OCI-LY3 (cell line): ENCODE measurements around the gene WDR93.

Source experiments
- H2AFZ ChIP-seq: fragments of 200-600, 300-600 bp; shearing (Covaris generic); 2 replicates; pipeline ENCODE4 v1.6.0; 2014; ENCODE audit warnings: antibody characterized with exemption, low read depth, low read length
- H3K27ac ChIP-seq: fragments of 200-600, 300-600 bp; sonication (generic); 2 replicates; pipeline ENCODE4 v1.5.1; 2014; ENCODE audit warnings: mild to moderate bottlenecking, low read length, moderate library complexity, mixed read lengths
- H3K27me3 ChIP-seq: fragments of 200-600, 300-600 bp; sonication (generic); 2 replicates; pipeline ENCODE4 v1.6.1; 2014; ENCODE audit warnings: low read depth, low read length, mixed read lengths
- H3K36me3 ChIP-seq: fragments of 200-600, 300-600 bp; sonication (generic); replicated peaks from 2 replicates; pipeline ENCODE3; 2014; ENCODE audit warnings: low read depth, low read length, mixed read lengths
- H3K4me1 ChIP-seq: fragments of 300-600, 200-600 bp; sonication (generic); 2 replicates; pipeline ENCODE4 v1.6.1; 2014; ENCODE audit warnings: low read length, mixed read lengths
- H3K4me2 ChIP-seq: fragments of 200-600, 300-600 bp; sonication (generic); 2 replicates; pipeline ENCODE4 v1.6.1; 2014; ENCODE audit warnings: low read length, mixed read lengths
- H3K4me3 ChIP-seq: fragments of 300-600, 200-600 bp; sonication (generic); 2 replicates; pipeline ENCODE4 v1.5.1; 2014; ENCODE audit warnings: antibody characterized with exemption, mild to moderate bottlenecking, low read length, moderate library complexity
- H3K79me2 ChIP-seq: fragments of 300-600, 200-600 bp; shearing (Covaris generic); 2 replicates; pipeline ENCODE4 v1.6.1; 2014; ENCODE audit warnings: mild to moderate bottlenecking, low read length, mixed read lengths
- H3K9ac ChIP-seq: fragments of 300-600, 200-600 bp; shearing (Covaris generic); 2 replicates; pipeline ENCODE4 v1.6.0; 2014; ENCODE audit warnings: mild to moderate bottlenecking, low read length, moderate library complexity
- H3K9me3 ChIP-seq: fragments of 200-600, 300-600 bp; shearing (Covaris generic); 2 replicates; pipeline ENCODE4 v1.6.1; 2014; ENCODE audit warnings: low read length, mixed read lengths; ENCODE audit not compliant: insufficient read depth
- H4K20me1 ChIP-seq: fragments of 200-600, 300-600 bp; sonication (generic); 2 replicates; pipeline ENCODE4 v1.6.1; 2016; ENCODE audit warnings: low read length, mixed read lengths; ENCODE audit not compliant: insufficient read depth
- EZH2phosphoT487 ChIP-seq: fragments of 200-600 bp; shearing (Covaris generic); IDR thresholded peaks from 2 replicates; pipeline ENCODE4 v1.6.1; 2018; ENCODE audit warnings: antibody characterized with exemption, mixed run types, low read depth
- TF ChIP-seq, protein P1 (sequence below): fragments of 200-600, 300-600 bp; sonication (generic); IDR thresholded peaks from 2 replicates; pipeline ENCODE4 v1.5.1; 2014; ENCODE audit warnings: antibody characterized with exemption, low read length, low read depth

The WDR93 gene

DNA sequence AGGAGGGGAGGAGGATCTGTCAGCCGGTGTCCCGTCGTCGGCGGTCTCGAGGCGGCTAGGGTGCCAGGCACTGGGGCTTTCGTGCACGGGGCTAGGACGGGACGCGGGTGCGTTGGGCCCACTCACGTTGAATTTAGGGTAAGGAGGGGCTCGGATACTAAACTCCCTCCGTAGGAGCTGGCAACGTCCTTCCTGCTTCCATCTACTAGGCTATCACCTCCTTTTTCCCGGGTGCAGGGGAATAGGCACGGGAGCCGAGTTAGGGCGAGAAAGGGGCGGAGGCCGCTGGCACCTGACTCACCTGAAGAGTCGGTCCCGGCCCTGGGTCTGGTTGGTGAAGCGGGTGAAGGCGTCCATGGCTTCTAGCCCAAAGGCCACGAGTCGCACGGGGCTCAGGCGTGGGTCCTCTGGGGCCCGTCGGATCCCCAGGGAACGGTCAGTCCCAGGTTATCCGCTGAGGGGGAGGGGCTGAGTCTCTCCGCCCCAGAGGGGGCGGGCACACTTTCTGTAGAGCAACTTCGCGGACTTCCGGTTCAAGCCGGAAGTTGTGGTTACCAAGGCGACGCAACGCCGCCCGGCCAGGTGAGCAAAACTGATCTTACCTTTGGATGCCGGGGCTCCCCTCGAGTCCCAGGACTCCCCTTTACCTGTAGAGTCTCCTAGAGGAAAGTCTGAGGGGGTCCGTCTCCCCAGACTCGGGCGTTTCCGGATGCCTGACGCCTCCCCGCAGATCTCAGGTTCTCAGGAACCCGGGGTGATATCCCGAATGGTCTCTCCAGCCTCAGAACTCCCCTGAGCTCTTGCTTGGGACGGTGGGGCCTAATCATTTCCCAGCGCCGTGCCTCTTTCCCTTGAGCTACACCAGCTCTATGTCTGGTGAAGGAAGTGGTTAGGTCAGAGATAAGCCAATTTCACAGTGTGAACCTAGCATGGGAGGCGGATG is at the start of gene WDR93, which contains the start of gene PEX11A:
Gene WDR93, plus strand, starts transcription at position 536 of the 943 bp plus-strand sequence. CDS start 10,936 bp downstream, outside the sequence.
Gene PEX11A, minus strand, starts transcription at position 479 of the 943 bp plus-strand sequence. Its CDS starts 122 bp downstream, at position 357.
- Histone ChIP-seq H3K4me3 (peak within 1 kb of the TSS; percentile 91), H3K27ac (no peak within 1 kb of the TSS), H3K79me2 (no peaks in the 10 kb centered on the region), H3K27me3 (peaks cover 8% of the 10 kb centered on the region; the same call in 1 of the 2 replicates), H4K20me1 (no peaks in the 10 kb centered on the region), H3K4me1 (peaks cover 16% of the 10 kb centered on the region; the same call in 1 of the 2 replicates), H3K36me3 (no peaks in the 10 kb centered on the region), H3K9ac (peak within 1 kb of the TSS; percentile 59), H3K9me3 (no peaks in the 10 kb centered on the region), H2AFZ (peak within 1 kb of the TSS; percentile 99), H3K4me2 (peak within 1 kb of the TSS; percentile 95)
- TF ChIP-seq, protein P1, sequence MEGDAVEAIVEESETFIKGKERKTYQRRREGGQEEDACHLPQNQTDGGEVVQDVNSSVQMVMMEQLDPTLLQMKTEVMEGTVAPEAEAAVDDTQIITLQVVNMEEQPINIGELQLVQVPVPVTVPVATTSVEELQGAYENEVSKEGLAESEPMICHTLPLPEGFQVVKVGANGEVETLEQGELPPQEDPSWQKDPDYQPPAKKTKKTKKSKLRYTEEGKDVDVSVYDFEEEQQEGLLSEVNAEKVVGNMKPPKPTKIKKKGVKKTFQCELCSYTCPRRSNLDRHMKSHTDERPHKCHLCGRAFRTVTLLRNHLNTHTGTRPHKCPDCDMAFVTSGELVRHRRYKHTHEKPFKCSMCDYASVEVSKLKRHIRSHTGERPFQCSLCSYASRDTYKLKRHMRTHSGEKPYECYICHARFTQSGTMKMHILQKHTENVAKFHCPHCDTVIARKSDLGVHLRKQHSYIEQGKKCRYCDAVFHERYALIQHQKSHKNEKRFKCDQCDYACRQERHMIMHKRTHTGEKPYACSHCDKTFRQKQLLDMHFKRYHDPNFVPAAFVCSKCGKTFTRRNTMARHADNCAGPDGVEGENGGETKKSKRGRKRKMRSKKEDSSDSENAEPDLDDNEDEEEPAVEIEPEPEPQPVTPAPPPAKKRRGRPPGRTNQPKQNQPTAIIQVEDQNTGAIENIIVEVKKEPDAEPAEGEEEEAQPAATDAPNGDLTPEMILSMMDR = no peak
- TF ChIP-seq EZH2phosphoT487 = no peak

DNA sequence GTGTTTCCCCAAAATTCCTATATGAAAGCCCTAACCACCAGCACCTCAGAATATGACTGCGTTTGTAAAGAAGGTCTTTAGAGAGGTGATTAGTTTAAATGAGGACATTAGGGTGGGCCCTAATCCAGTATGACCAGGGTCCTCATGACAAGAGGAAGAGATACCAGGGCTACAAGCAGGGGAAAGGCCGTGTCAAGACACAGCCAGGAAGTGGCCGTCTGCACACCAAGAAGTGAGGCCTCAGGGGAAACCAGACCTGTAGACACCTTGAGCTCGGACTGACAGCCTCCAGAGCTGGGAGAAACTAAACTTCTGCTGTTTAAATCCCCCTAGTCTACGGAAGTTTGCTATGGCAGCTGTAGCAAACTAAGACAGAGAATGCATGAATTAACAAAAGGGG is 49.6 kb upstream of the WDR93 start:
- H3K79me2 ChIP-seq = no peaks in the 10 kb centered on the region
- no peak overlapping the region for H3K4me3 ChIP-seq
- no peaks in the 10 kb centered on the region for H3K27me3 ChIP-seq
- no peak overlapping the region for H2AFZ ChIP-seq
- no peak overlapping the region for H3K9ac ChIP-seq
- no peaks in the 10 kb centered on the region for H3K4me1 ChIP-seq
- no peaks in the 10 kb centered on the region for H4K20me1 ChIP-seq
- H3K27ac ChIP-seq = no peak overlapping the region
- no peak overlapping the region for H3K4me2 ChIP-seq
- TF ChIP-seq EZH2phosphoT487 = no peak
- TF ChIP-seq, protein P1 = no peak
- H3K36me3 ChIP-seq = peaks cover 8% of the 10 kb centered on the region
- H3K9me3 ChIP-seq = no peaks in the 10 kb centered on the region

DNA sequence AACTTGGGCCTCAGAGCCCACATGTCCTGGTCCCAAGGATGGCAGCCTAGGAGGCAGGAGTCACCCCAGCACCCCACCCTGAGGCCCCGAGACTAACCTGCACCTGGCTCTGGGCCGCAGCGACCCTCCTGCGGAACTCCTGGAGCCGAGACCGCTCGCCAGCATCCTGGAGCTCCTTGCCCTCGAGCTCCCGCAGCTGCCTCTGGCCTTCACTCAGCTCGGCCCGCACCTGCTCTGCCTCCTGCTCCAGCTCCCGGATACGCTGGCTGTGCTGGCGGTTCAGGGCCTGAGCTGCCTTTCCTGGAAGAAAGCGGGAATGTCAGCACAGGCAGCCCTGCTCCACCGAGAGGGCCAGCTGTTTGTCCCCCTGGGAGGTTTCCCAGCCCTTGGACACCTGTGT is 48.5 kb upstream of the WDR93 start:
- TF ChIP-seq, protein P1 = no peak
- TF ChIP-seq EZH2phosphoT487 = no peak
- no peak overlapping the region for H3K4me2 ChIP-seq
- H2AFZ ChIP-seq = no peak overlapping the region
- H3K9ac ChIP-seq = no peak overlapping the region
- H3K4me1 ChIP-seq = no peaks in the 10 kb centered on the region
- no peaks in the 10 kb centered on the region for H4K20me1 ChIP-seq
- no peaks in the 10 kb centered on the region for H3K79me2 ChIP-seq
- H3K4me3 ChIP-seq = no peak overlapping the region
- peaks cover 8% of the 10 kb centered on the region for H3K36me3 ChIP-seq
- H3K9me3 ChIP-seq = no peaks in the 10 kb centered on the region
- no peak overlapping the region for H3K27ac ChIP-seq
- no peaks in the 10 kb centered on the region for H3K27me3 ChIP-seq

DNA sequence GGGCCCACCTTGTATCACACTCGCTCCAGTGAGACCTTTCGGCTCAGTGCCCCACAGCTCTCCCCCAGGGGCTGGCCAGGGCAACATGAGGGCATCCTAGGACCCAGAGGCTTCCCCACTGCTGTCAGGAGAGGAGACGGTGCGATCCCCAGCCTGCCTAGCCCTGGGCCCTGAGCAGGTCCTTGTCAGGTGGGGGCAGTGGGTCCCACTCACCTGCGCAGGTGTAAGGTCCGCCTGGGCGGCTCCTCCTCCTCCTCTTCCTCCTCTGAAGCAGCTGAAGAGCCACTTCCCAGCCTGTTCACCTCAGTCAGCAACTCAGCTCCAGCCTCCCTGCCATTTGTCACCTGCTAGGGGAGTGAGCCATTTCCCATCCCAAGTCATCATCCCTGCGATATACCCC is 44.9 kb upstream of the WDR93 start:
- no peaks in the 10 kb centered on the region for H4K20me1 ChIP-seq
- no peak overlapping the region for H3K4me2 ChIP-seq
- no peaks in the 10 kb centered on the region for H3K27me3 ChIP-seq
- peaks cover 16% of the 10 kb centered on the region for H3K36me3 ChIP-seq
- no peak overlapping the region for H3K9ac ChIP-seq
- no peaks in the 10 kb centered on the region for H3K9me3 ChIP-seq
- no peaks in the 10 kb centered on the region for H3K4me1 ChIP-seq
- H3K4me3 ChIP-seq = no peak overlapping the region
- no peak overlapping the region for H3K27ac ChIP-seq
- TF ChIP-seq, protein P1 = no peak
- no peak for TF ChIP-seq EZH2phosphoT487
- H3K79me2 ChIP-seq = no peaks in the 10 kb centered on the region
- no peak overlapping the region for H2AFZ ChIP-seq
